Large intestine (tissue), 12 donors: ENCODE results near the gene VANGL1. TPM values are rescaled to one million over a fixed set of nuclear protein-coding genes. Genes with fewer than 3 reads are reported as not detected.

Experiments used
- DNase-seq, 2 donors: peaks; one replicate each; pipeline versions ENCODE4 v3.0.0 to v3.0.0-alpha.2; 2013
- H3K27ac ChIP-seq: one replicate; pipeline ENCODE4 v1.5.1; 2013; ENCODE audit warnings: low read length
- H3K27me3 ChIP-seq: 2 replicates; pipeline ENCODE4 v1.6.1; 2013; ENCODE audit warnings: low read length; ENCODE audit not compliant: control insufficient read depth, insufficient read depth
- H3K36me3 ChIP-seq: 2 replicates; pipeline ENCODE4 v1.6.1; 2013; ENCODE audit warnings: low read length; ENCODE audit not compliant: control insufficient read depth, insufficient read depth
- H3K4me1 ChIP-seq: one replicate; pipeline ENCODE4 v1.6.1; 2013; ENCODE audit warnings: low read length; ENCODE audit not compliant: control insufficient read depth, insufficient read depth
- H3K4me3 ChIP-seq: one replicate; pipeline ENCODE4 v1.5.1; 2013; ENCODE audit warnings: low read length
- H3K9me3 ChIP-seq: one replicate; pipeline ENCODE4 v1.6.1; 2013; ENCODE audit warnings: mild to moderate bottlenecking, low read depth, low read length, moderate library complexity; ENCODE audit not compliant: control insufficient read depth
- WGBS: methylation state at CpG from one replicate; pipeline ENCODE4 v1.1.5; 2013; ENCODE audit warnings: low lambda C conversion rate; ENCODE audit not compliant: insufficient coverage; 5-methylcytosine and 5-hydroxymethylcytosine counted together
- long read RNA-seq, 11 donors: transcript quantifications; one replicate each; lab custom pipeline, GENCODE V29; 2026
- polyA plus RNA-seq: library from polyadenylated mRNA; unstranded; fragments of 120-200 nt; gene quantifications from one replicate; pipeline ENCODE4 v1.2.1, GENCODE V29; 2013

The VANGL1 gene
- polyA plus RNA-seq = 9.9 TPM
- long read RNA-seq, donor 1 = 0 reads
- long read RNA-seq, donor 2, full-length matches to known transcripts = 3 of 3 reads
- long read RNA-seq, donor 2, partial matches to known transcripts = 0 of 3 reads
- long read RNA-seq, donor 2, other reads (novel, unspliced or antisense) = 0 of 3 reads
- long read RNA-seq, donor 3 = 0 reads
- long read RNA-seq, donor 4 = 0 reads
- long read RNA-seq, donor 5 = 0 reads
- long read RNA-seq, donor 6, full-length matches to known transcripts = 4 of 4 reads
- long read RNA-seq, donor 6, partial matches to known transcripts = 0 of 4 reads
- long read RNA-seq, donor 6, other reads (novel, unspliced or antisense) = 0 of 4 reads
- long read RNA-seq, donor 7, full-length matches to known transcripts = 1 of 1 reads
- long read RNA-seq, donor 7, partial matches to known transcripts = 0 of 1 reads
- long read RNA-seq, donor 7, other reads (novel, unspliced or antisense) = 0 of 1 reads
- long read RNA-seq, donor 8, full-length matches to known transcripts = 3 of 3 reads
- long read RNA-seq, donor 8, partial matches to known transcripts = 0 of 3 reads
- long read RNA-seq, donor 8, other reads (novel, unspliced or antisense) = 0 of 3 reads
- long read RNA-seq, donor 9 = 0 reads
- long read RNA-seq, donor 10, full-length matches to known transcripts = 4 of 4 reads
- long read RNA-seq, donor 10, partial matches to known transcripts = 0 of 4 reads
- long read RNA-seq, donor 10, other reads (novel, unspliced or antisense) = 0 of 4 reads
- long read RNA-seq, donor 11, full-length matches to known transcripts = 7 of 7 reads
- long read RNA-seq, donor 11, partial matches to known transcripts = 0 of 7 reads
- long read RNA-seq, donor 11, other reads (novel, unspliced or antisense) = 0 of 7 reads

DNA sequence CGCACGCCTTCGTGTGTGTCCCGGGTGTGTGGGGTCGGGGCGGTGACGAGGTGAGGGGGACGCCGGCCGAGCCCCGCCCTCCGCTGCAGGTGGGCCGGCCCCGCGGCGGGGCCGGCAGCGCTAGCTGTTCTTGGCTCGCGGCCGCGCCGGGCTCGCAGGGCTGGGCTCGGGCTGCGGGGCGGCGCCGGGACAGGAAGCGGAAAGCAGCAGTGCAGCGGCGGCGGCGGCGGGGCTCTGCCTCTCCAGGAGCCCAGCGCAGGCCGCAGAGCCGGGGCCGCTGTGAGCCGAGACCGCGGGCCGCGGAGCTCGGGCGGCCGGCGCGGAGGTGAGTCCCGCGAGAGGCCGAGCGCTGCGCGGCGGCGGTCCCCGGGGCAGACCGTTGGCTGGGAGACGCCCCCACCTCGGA lies at the start of gene VANGL1:
Gene VANGL1, plus strand, starts transcription at position 209 of the 406 bp plus-strand sequence. CDS start 9,444 bp downstream, outside the sequence.
- Histone ChIP-seq H3K4me3 (peak within 1 kb of the TSS; percentile 71), H3K4me1 (peaks cover 2% of the 10 kb centered on the region), H3K9me3 (peaks cover 8% of the 10 kb centered on the region), H3K36me3 (no peaks in the 10 kb centered on the region), H3K27ac (peak within 1 kb of the TSS; percentile 87), H3K27me3 (no peaks in the 10 kb centered on the region)
- no CpG with 5 or more reads among the region's 61 CpGs for WGBS
- peak; percentile 30 to 82 for DNase-seq

DNA sequence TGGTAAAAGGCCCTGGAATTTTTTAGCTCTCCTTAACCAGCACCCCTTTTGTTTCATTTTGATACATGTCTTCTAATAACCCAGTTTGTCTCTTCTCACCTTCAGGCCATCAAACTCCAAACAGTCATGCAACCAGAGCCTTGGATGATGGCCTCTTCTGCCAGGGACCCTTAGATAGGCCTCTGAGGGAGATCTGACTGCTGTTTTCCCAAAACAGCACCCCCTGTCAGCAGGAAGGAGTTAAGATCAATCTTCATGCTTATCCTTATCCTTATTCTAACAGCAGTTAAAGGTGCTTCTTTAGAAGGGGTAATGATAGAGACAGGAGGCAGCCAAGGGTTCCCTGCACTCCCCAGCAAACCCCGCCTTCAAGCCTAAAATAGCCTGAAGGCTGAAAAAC lies 49.5 kb upstream of the VANGL1 start:
- Histone ChIP-seq H3K4me3 (no peak overlapping the region), H3K36me3 (no peaks in the 10 kb centered on the region), H3K27me3 (no peaks in the 10 kb centered on the region), H3K4me1 (no peaks in the 10 kb centered on the region), H3K27ac (no peak overlapping the region), H3K9me3 (no peaks in the 10 kb centered on the region)
- WGBS = no CpG with 5 or more reads among the region's 1 CpG
- no peak for DNase-seq

DNA sequence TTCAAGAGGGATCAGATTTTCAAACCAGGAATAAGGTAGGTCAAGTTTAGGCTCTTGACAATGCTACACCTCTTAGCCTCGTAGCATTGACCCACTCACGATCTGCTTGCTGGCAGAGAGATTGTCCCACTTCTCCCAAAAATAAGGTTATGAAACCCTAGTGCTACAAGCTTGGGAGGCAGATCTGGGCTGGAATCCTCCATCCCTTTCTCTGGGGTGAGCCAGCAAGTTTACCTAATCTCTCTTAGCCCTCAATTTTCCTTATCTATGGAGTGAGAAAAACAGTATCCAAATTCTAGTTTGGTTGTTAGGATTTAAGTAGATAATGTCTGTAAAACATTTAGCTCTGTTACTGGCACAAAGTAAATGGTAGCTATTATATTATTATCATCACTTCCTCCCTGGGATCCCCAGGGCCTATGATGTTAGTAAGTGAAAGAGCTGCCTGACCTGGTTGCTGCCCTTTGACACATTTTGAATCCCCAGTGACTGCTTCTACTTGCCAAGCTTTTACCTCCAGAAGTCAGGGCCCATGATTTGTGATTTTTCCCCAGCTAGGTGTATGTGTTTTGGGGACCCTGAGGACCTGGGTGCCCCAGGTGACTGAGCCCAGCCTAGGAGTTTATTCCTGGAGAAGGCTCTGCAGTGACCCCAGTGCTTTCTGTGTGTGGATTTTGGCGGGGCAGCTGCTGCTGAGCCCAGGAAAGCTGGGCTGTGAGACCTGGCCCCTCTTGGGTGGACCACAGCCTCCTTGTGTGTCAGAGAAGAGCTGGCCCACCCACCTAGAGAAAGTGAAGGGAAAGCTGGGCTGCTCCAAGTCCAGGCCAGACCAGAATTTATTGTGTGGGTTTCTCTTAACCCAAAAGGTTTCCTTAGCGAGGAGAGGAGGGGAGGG lies 48.2 kb upstream of the VANGL1 start:
- no peak overlapping the region for H3K4me3 ChIP-seq
- no peaks in the 10 kb centered on the region for H3K4me1 ChIP-seq
- H3K27ac ChIP-seq = no peak overlapping the region
- no peaks in the 10 kb centered on the region for H3K36me3 ChIP-seq
- H3K27me3 ChIP-seq = no peaks in the 10 kb centered on the region
- H3K9me3 ChIP-seq = no peaks in the 10 kb centered on the region
- WGBS = no CpG with 5 or more reads among the region's 4 CpGs
- no peak for DNase-seq

DNA sequence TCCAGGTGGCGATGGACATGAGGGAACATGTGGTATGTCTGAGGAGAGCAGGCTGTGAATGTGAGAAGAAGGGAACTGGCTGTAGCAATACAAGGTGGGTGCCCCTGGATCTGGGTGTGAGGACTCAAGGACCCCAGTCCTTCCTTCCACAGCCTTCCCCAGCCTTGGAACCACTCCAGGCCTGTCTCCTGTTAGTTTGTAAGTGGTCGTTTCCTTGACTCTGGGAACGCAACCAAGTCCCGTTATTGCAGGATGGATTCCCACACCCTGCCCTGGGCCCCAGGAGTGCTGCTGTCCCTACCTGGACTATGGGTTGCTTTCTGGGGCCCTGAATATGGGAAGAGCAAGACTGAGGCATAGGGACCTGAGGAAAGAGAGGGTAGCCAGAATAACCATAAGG lies 47.2 kb upstream of the VANGL1 start:
- Histone ChIP-seq H3K4me1 (no peaks in the 10 kb centered on the region), H3K36me3 (no peaks in the 10 kb centered on the region), H3K27ac (no peak overlapping the region), H3K9me3 (no peaks in the 10 kb centered on the region), H3K4me3 (no peak overlapping the region), H3K27me3 (no peaks in the 10 kb centered on the region)
- DNase-seq = no peak
- WGBS = no CpG with 5 or more reads among the region's 4 CpGs

DNA sequence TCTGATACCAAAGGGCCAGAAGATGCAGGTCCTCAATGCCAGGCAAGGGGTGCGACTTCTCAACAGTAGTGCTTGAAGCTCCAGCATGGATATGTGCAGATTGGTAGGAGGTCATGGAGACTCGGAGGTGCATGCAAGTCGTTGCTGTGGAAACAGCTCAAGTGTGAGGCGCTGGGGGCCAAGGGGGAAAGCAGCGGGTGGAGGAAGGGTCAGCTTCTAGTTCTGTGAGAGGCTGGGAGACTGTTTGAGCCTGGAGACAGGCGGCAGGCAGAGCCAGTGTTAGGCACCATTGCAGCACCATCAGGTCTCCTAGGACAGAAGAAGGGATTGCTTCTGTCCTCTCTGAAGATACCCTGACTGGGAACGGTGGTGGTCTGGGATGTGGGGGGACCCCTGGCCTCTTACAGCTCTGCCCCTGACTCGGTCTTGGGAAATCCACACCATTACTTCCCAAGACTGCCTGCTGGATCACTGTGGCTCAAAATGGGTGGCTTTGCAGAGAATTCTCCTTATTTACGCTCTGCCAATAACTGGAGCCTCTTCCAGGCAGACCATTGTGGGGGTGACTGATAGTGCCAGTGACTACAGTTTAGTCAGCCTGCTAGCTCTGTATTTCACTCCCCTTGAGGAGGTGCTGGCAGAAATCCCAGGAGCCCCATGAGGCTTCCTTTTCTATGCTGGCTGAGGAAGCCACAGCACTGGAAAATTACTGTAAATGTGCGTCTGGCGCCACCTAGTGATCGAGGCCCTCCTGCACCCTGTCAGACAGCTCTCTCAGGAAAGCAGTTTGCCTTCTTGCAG lies 46.3 kb upstream of the VANGL1 start:
- no CpG with 5 or more reads among the region's 12 CpGs for WGBS
- H3K27ac ChIP-seq = no peak overlapping the region
- no peaks in the 10 kb centered on the region for H3K4me1 ChIP-seq
- H3K27me3 ChIP-seq = no peaks in the 10 kb centered on the region
- H3K36me3 ChIP-seq = no peaks in the 10 kb centered on the region
- no peak overlapping the region for H3K4me3 ChIP-seq
- no peaks in the 10 kb centered on the region for H3K9me3 ChIP-seq
- DNase-seq = peak; percentile 66 to 82

DNA sequence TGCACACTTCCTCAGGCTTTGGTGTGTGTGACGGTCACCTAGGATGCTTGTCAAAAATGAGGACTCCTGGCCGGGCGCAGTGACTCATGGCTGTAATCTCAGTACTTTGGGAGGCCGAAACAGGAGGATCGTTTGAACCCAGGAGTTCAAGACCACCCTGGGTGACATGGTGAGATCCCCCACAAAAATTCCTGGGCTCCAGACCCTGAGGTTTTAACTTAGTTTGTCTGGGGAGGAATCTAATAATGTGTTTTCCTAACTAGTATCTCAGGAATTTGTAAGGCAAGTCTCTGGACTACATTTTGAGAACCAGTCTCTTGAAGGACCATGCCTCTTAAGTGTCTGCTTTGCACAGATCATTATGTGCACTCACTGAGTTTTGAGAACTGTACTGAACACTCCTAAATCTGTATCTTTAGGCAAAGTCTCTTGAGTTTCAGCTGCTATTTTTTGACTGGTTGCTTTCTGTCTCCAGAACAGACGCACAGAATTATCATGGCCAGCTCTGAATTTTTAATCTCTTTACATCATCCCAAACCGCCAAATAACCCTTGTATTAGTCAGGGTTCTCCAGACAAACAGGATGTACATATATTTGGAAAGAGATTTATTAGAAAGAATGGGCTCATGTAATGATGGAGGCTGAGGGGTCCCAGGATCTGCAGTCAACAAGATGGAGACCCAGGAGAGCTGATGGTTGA lies 45.5 kb upstream of the VANGL1 start:
- DNase-seq = no peak
- no peak overlapping the region for H3K27ac ChIP-seq
- H3K4me1 ChIP-seq = no peaks in the 10 kb centered on the region
- no peak overlapping the region for H3K4me3 ChIP-seq
- H3K27me3 ChIP-seq = no peaks in the 10 kb centered on the region
- H3K9me3 ChIP-seq = no peaks in the 10 kb centered on the region
- no peaks in the 10 kb centered on the region for H3K36me3 ChIP-seq
- no CpG with 5 or more reads among the region's 7 CpGs for WGBS

DNA sequence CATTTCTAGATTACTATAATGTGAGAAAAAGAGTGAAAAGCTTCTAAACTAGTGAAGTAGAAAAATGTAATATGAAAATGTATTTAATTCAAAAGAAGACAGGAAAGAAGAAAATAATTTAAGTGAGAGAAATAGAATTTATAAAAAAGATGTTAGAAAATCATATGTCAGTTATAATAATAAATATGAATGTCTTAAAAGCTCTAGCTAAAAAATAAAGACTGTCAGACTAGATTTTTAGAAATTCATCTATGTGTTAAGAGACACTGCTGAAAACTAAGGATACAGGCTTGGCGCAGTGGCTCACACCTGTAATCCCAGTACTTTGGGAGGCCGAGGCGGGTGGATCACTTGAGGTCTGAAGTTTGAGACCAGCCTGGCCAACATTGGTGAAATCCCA lies 37.3 kb upstream of the VANGL1 start:
- H3K27me3 ChIP-seq = no peaks in the 10 kb centered on the region
- no peaks in the 10 kb centered on the region for H3K36me3 ChIP-seq
- H3K4me3 ChIP-seq = no peak overlapping the region
- H3K9me3 ChIP-seq = no peaks in the 10 kb centered on the region
- H3K4me1 ChIP-seq = no peaks in the 10 kb centered on the region
- no CpG with 5 or more reads among the region's 3 CpGs for WGBS
- no peak overlapping the region for H3K27ac ChIP-seq
- no peak for DNase-seq

DNA sequence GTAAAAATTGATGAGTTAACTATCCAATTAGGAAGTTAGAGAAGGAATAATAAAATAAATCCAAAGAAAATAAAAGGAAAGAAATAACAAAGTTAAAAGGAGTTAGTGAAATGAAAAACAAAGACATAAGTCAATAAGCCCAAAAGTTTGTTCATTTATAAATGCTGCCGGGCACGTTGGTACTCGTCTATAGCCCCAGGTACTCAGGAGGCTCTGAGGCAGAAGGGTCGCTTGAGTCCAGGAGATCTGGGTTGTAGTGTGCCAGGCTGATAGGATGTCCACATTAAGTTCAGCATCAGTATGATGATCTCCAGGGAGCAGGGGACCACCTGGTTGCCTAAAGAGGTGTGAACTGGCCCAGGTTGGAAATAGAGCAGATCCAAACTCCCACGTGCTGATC lies 35.5 kb upstream of the VANGL1 start:
- Histone ChIP-seq H3K9me3 (no peaks in the 10 kb centered on the region), H3K4me3 (no peak overlapping the region), H3K36me3 (no peaks in the 10 kb centered on the region), H3K4me1 (no peaks in the 10 kb centered on the region), H3K27me3 (no peaks in the 10 kb centered on the region), H3K27ac (no peak overlapping the region)
- no peak for DNase-seq
- WGBS = 100% methylated on average over 1 of the region's 5 CpGs

DNA sequence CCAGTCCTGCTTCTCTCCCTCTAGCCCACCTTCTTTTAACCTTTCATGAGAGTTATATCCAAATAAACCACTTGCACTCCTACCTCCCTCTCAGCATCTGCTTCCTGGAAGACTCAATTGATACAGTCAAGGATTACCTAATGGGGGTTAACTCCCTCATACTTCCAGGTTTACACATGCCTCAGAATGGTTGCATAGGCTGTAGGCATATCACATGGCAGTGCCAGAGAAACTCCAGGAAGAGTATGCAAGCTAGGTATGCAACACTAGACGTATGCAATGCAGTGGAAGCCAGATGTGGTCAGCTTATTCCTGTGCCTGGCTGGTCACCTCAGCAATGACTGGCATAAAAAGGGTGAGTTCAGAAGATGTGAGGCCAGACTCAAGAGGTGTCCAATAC lies 32.7 kb upstream of the VANGL1 start:
- H3K4me3 ChIP-seq = no peak overlapping the region
- H3K9me3 ChIP-seq = no peaks in the 10 kb centered on the region
- no peak overlapping the region for H3K27ac ChIP-seq
- no peaks in the 10 kb centered on the region for H3K4me1 ChIP-seq
- no peak for DNase-seq
- no CpG with 5 or more reads among the region's 1 CpG for WGBS
- no peaks in the 10 kb centered on the region for H3K36me3 ChIP-seq
- peaks cover 2% of the 10 kb centered on the region for H3K27me3 ChIP-seq
